ENCODE data around the gene ACTL7A.

Gene ACTL7A

DNA sequence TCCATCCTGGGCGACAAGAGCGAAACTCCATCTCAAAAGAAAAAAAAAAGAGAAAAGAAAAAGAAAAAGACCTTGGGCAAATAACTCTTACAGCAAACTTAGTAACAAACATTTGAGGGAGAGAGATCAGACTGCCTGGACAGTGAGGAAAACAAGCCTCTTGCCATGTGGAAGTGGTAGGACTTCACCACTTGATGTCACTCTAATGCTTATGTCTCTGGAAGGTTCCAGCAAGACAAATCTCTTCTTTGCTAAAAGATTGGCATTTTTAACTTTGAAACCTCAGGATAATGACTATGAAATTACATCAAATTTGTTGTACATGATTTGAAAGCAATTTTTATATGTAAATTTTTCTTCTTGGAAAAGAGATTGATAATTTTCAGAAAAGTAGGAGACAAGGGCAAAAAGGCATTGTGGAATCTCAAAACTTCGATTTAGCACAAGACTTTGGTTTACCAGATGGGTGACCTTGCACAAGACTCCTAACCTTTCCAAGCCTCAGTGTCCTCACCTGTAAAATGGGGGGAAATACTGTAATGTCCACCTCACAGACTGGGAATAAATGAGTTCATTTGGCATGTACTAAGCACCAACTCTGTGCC, 11.7 kb upstream of the ACTL7A start:
- DNase-seq, result peak; percentile 7

DNA sequence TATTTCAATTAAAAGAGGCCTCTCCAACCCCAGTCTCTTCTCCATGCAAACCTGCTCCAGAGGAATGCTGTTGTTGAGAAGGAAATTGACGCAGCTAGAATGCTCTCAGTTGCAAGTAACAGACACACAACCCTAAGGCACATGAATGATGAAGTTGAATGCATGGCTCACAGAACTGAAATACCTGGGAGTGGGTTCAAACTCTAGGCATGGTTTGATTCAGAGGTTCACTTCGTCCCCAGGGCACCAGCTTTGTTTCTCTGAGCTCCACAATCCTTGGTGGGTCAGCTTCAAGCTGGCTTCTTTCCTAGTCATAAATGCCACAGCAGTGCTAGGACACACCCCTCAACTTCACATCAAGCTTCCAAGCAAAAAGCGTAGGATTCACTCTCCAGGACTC, 10.9 kb upstream of the ACTL7A start:
- DNase-seq, result no peak

DNA sequence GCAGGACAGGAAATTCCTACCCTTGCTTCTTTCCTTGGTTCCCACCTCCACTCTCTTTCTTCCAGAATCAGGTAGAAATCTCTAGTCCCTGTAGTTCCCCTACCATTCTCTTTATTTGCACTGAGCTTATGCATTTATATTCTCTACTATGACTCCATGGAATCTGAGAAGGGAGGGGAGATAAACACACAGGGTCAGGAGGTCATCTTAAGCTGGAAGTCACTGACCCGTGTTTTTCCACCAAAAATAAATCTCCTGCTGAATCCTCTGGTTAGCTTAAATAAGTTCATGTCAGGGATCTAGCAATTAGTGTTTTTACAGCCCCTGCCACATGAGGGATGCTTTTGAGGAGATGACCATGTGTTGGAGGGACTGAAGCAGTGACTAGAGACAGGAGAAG, 10.0 kb upstream of the ACTL7A start:
- DNase-seq, result no peak

DNA sequence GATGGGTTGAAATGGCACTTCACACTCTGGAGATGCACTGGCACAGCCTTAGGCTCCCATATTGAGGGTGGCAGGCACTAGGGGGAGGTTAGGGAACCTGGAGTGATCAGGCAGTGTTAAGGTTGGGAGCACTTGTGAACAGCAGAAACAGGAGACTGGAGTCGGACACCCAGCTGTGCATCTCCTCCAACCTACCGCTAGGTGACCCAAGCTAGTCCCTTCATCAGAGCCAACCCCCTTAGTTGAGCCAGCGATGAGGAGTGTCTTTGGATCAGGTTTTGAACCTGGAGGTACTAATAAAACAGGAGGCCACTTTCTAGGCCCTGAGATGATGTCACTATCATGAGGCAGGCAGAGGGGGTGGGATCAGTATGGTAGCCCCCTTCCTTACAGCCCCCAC, 8.0 kb upstream of the ACTL7A start:
- DNase-seq, result no peak

DNA sequence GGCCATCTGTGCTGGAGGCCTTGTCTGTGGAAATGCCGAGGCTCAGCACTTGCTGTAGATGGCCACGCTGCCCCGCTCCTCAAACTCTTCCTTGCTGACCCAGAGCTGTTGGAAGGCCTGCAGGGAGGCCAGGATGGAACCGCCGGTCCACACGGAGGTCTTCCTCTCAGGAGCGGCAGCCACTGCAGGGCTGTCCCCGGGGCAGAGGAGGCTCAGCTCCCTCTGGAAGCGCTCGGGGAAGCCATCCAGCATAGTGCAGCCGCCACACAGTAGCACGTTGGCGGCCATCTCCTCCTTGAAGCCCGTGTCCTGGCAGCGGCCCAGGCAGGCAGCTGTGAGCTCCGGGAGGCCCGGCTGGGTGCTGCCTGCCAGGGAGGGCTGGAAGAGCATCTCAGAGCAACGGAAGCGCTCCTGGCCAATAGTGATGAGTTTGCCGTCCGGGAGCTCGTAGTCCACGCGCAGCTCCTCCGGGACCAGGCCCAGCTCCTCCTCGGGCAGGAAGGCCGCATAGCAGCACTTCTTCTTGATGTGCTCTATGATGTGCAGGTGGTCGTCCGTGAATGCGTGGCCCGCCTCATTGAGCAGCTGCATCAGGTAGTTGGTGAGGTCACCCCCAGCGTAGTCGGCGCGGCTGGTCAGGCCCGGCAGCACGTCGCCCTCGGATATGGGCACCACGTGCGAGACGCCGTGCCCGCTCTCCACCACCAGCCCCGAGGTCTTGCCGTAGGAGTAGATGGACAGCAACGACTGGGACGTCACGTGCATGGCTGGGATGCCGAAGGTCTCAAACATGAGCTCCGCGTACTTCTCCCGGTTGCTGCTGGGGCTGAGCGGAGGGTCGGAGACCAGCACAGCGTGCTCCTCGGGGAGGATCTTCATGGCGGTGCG, 7.2 kb upstream of the ACTL7A start:
- DNase-seq, result peak; percentile 60

DNA sequence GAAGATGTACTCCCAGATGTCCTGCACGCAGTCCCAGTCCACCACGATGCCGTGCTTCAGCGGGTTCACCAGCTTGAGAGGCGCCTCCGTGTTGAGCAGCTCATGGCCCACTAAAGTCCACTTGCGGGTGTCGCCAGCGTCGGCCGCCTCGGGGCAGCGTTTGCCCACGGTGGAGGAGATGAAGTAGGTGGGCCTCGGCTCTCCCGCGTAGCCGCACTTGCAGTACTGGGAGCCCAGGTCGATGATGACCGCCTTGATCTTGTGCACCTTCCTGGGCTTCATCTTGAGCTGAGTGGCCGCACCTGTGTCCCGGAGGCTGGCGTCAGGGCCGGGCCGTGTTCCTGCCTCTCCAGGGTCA, 6.6 kb upstream of the ACTL7A start:
- no peak for DNase-seq

DNA sequence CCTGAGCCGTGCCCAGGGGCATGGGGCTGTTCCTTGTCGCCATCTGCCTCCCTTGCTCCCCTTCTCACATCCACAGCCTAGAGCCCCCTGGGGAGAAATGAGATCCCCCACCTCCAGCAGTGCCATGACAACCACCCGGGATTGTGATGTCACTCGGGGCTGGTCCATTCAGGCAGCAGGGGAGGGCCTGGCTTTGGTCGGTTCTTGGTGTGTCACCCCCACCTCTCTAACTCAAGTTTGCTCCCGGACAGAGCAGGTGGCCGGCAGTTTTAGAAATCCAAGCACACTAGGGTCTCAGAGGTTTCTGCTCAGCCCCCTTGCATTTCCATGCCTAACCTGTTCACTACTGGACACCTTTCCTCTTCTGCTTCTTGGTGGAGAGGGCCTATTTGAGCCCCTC, 6.2 kb upstream of the ACTL7A start, which contains the start of gene ACTL7B:
TSS of gene ACTL7B (minus strand) at position 99 of the 400 bp plus-strand sequence. CDS start at position 43, 56 bp downstream.
- DNase-seq, result no peak

DNA sequence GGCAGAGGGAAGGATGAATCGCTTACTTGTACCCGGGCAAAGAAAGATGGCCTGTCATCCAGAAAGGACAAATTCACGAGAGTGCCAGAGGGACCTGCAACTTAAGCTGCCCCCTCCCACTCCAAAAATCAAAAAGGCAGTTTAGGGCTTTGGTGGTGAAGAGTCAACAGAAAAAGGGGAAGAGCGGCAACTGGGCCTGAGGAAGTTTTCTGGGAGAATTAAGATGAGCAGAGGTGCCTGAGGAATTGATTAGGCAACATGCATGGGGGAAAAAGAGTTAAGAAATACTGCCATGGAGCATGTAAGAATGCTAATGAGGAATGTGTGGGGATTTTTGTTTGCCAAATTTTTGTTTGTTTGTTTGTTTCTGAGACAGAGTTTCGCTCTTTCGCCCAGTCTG, 4.5 kb upstream of the ACTL7A start:
- DNase-seq, result no peak

DNA sequence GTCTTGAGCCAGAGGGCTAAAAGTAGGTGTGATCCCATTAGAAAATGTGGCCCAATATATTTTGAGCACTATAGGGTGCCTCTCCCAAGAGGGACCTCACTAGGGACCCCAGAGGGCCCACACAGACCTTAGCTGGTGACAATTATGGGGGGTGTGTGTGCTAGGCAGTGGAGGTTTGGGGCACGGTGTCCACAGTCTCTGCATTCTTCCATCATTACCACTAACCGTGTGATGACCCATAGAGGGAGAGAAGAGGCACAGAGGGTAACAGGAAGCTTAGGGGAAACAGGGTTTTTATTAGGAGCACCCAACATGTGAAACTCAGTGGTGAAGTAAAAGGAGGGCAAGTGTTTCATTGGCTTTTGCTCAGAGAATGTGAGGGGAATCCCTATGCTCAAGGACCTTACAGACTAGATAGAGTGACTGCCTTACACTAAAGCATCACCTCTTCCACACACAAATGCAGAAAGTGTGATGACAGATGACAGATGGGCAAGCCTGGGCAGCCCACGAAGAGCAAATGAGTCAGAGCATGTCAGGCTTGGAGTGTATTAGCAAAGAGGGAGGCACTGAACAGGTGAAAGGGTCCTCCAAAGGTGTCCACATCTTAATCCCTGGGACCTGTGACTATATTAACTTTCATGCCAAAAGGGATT, 2.5 kb upstream of the ACTL7A start:
- DNase-seq, result no peak

DNA sequence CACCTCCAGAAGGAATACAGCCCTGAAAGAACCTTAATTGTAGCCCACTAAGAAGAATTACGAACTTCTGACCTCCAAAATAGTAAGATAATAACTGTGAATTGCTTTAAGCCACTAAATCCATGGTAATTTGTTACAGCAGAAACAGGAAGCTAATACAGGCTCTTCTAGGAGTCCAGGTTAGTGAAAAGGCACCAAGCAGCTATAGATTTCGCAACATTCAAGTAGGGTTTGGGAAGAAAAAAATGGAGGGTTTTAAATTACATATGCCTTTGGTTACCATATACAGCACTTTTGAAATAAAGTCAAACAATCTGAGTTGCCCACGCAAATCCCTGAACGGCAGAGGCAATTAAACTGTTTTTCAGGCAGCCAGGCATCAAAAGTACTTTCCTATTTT, 1.7 kb upstream of the ACTL7A start:
- DNase-seq, result no peak

DNA sequence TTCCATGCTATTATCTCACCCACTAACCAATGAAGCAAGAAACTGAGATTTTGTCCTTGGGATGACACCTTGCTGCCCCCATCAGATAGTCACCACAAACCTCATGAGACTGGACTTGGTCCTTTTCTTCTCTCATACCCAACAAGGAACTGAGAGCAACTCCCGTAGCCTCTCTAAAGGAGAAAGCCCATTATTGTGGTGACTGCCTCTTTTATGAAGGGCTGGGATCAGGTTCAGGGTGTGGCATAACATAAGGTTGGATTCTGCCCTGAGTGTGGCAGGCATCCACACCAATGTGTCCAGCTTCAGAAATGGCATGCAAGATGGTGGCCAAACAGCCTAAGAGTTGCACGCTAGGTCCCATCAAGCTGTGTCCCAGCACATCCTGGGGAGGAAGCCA, 1.3 kb upstream of the ACTL7A start:
- no peak for DNase-seq

DNA sequence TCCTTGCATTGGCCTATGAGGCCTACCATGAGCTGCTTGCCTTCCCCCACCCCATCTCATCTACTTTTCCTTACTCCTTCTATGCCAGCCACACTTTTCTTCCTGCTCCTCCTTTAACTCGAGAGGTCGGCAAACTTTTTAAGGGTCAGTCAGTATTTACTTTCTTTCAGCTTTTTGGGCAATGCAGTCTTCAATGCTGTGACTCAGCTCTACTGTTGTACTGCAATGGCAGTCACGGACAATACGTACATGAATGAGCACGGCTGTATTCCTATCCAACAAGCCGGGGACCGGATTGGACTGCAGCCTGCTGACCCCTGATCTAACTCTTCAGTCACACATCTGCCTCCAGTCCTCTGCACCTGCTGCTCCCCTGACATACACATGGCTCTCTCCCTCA, 602 bp upstream of the ACTL7A start:
- peak; percentile 13 for DNase-seq

DNA sequence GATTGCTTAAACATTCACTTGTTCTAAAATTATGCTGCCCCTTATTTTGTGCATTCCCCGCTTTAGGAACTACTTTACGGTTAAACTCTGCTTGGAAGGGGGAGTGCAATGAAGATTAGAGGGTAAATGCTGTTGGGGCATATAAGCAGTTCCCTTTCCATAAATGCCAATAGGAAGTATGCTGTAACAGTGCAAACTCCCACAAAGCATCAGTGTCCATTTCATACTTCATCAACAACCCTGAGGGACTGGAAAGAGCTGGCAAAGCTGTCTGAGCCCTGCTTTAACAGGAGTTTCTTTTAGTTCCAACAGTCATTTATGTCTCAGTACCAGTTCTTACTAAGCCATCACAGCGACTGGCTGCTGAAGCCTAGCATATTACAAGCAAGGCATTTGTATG, 1.8 kb downstream of the ACTL7A start:
- DNase-seq, result no peak

DNA sequence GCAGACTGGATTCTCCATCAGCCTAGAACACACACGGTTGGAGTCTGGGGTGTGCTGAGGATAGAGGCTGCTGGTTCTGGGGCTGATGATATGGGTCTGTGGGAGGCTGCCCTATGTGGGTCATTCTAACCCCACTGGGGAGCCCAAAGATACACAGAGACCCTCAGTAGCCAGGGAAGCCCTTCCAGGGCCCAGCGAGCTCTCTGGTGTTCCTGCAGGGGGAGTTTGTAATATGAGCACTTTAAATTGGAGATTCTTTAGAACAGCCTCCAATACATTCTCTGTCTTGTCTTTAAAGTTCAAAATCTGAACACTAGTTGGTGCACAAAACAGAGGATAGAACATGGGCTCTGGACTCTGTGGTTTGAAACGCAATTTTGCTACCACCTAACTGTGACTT, 2.4 kb downstream of the ACTL7A start:
- DNase-seq, result no peak

DNA sequence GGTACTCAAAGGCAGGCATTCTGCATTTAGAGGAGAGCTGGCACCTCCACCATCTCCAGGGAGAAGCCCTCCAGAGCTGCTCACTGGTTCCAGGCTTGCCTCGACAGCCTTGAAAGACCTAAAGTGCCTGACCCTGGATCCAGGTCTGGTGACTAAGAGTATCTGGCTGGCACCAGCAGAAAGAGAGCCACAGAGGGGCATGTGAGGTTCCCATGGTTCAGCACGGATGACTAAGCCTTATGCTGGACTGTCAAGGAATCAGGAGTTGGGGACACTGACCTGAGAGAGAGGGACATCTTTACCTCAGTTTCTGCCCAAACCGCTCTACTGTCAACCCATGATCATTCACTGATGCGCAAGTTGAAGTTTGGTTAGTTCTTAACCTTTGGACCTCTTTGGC, 3.0 kb downstream of the ACTL7A start:
- no peak for DNase-seq

DNA sequence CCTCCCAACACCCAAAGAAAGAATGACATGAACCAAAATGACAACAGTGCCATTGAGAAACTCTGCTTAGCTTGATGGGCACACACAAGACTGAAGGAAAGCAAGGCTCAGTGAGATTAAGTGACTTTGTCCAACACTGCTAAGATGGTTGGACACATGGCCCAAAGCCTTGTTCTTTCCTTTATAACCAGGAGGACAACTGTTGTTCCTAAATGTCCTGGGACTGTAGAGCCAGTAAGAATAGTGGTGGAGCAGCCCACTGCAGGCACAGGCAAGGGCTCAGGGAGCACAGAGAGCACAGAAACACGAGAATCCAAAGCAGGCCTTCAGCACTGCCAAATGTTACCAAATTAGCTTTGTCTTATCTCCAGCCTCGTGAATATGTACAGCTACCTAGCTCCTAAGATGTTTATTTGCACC, 3.9 kb downstream of the ACTL7A start:
- DNase-seq, result no peak

DNA sequence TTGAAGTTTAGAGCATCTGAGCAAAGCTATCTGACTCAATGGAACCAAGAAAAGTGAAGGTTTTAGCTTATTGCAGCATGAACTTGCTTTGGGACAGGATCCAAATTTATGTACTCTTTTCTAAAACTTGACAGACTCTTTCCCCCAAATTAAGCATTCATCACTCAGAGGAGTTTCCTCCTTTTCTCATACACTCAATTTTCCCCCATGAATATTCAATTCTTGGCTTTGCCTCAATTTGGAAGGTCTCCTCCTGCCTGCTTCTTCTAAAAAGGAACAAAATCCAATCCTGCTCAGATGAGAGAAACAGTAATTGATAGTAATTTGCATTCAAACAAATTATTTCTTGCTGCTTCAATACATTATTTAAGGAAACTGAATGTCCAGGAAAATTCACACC, 5.0 kb downstream of the ACTL7A start:
- DNase-seq, result no peak

DNA sequence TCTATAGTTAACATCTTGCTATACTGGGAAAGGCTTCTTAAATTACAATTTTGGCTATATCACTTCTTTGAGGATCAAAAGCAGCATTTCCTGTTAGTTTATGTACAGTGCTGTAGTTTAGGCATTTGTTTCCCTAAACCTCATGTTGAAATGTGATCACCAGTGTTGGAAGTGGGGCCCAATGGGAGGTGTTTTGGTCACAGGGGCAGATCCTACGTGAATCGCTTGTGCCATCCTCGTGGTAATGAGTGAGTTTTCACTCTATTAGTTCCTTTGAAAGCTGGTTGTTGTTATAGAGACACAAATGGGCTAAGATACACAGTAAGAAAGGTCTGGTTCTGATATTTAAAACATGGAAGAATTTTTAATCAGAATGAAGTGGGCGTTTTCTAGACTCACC, 5.8 kb downstream of the ACTL7A start:
- no peak for DNase-seq

DNA sequence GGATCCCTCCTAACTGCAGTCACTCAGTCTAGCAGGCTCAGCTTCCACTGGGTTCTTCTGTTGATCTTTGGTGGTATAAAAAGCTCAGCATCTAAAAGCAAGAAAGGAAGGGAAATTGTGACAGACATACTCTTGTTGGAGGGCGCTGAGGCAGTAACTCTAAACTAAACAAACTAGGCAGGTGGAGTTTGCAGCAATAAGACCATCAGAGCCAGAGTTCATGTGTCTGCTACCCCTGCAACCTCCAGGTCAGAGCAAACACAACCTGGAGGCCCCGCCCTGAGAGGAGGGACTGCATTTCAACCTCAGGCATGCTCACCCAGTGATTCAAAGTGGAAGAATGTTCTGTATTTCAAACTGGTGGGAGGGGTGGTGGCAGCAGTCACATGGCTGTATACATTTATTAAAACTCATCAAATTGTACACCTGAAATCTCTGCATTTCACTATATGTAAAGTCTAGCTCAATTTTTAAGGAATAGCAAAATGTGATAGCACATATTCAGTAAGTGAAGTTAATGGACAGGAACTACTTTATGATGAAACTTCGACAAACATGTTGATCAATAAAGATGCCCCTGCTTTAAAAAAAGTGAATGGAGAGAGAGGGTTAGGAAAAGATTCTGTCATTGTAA, 7.1 kb downstream of the ACTL7A start:
- DNase-seq, result no peak

DNA sequence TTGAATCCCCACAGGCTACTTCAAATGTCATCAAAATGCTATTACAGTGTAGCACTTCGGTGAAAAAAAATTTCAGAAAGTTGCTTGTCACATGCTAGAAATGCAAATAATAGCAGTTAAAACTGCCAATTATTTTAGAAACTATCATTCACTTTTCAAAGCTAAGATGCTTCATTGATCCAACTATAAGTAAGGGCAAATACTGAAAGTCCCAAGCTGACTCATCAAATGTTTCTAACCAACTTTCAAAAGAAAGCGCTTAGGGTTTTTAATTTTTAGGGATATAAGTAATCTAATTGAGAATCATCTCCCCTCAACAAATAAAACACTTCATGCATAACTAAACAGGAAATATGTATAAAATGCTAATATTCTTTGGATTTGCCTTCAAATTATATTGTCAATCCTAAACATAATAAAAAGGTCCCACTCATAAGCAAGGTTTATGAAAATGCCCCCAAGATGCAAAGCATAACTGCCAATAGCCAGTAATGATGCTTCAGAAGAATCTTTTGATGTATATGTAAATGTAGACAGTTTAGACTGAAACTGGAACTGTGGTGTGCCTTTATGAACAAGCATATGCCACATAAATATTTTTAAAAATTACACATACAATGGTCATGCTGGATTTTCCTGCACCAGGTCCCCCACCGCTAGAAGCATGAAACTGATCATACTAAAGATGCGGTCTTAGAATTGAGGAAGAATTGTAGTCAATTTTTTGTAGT, 12.2 kb downstream of the ACTL7A start:
- DNase-seq, result no peak

DNA sequence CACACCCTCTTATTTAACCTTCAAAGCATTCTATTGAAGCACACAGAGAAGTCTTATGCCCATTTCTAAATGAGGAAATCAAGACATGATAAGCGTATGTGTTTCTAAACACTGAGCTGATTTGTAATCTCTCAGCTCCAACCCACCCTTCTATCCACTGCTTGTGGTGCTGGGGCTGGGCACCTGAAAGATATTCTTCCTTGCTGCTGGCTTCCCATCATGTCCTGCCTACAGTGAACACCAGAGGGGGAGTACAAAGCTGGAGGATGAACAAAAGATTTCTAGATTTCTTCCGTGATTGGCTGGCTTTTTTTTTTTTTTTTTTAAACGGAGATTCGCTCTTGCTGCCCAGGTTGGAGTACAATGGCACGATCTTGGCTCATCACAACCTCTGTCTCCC, 14.4 kb downstream of the ACTL7A start:
- no peak for DNase-seq

DNA sequence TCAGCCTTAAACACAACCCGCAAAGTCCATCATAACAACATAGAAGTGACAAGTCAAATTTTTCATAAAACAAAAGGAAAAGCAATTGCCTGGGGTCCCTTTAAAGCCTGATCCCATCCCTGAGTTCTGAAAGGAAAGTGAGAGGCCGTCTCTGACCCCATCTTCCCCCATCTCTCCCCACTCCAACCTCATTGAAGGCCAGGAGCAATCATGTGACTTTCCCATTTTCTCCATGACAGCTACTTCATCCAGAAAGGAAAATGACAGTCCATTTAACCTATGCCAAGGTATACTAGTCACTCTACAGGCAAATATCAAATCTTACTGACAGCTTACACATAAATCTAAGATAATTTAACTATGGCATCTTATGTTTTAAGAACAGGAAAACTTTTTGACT, 15.5 kb downstream of the ACTL7A start:
- DNase-seq, result no peak

DNA sequence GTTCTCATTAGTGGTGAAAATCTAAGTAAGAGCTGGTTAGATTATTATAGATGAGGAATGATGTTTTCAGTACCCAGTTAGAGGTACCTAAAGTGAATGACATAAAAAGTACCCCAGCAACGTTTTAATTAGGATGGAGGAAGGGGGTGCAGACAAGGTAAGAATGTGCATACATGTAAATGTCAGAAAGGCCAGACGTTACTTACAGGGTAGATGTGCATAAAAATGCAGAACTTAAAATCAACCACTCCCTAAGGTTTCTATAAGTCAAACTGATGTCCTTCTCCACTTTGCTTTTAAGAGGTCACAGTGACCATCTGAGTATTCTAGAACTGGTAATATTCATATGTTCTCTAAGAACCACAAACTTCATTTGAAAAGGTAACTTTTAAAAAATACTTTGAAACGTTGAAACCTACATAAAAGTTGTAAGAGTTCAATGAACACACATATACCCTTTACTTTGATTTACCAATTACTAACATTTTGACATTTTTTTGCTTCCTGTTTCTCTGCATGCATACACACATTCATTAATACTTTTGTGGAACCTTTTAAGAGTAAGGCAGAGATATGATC, 18.8 kb downstream of the ACTL7A start:
- no peak for DNase-seq
